Central memory CD8-positive, alpha-beta T cell (primary cell): ENCODE data around the gene AIF1L.

Experiments used
- ATAC-seq: fragments of 150-1000 bp; cut with Tn5 transposase; replicated peaks from 2 replicates; pipeline ENCODE4 v1.10.0; 2022; ENCODE audit warnings: mild to moderate bottlenecking, moderate FRiP score, moderate number of reproducible peaks; ENCODE audit not compliant: poor library complexity, severe bottlenecking; ENCODE audit errors: extremely low read depth
- DNase-seq, 2 donors: peaks; one replicate each; pipeline ENCODE4 v3.0.0; 2021; ENCODE audit warnings: low spot score in 2 of 2
- H3K27ac Mint-ChIP-seq: one replicate; pipeline ENCODE4 v1.8.0; 2022; ENCODE audit warnings: low read depth, mild to moderate bottlenecking, moderate library complexity, mixed read lengths
- H3K27me3 Mint-ChIP-seq: one replicate; pipeline ENCODE4 v1.8.0; 2022; ENCODE audit warnings: mixed read lengths
- H3K36me3 Mint-ChIP-seq: one replicate; pipeline ENCODE4 v1.8.0; 2022; ENCODE audit warnings: mild to moderate bottlenecking, moderate library complexity, mixed read lengths; ENCODE audit not compliant: insufficient read depth
- H3K4me1 Mint-ChIP-seq: one replicate; pipeline ENCODE4 v1.8.0; 2022; ENCODE audit warnings: mixed read lengths
- H3K4me3 Mint-ChIP-seq: one replicate; pipeline ENCODE4 v1.8.0; 2022; ENCODE audit warnings: mild to moderate bottlenecking, moderate library complexity, mixed read lengths
- H3K9me3 Mint-ChIP-seq: one replicate; pipeline ENCODE4 v1.8.0; 2022; ENCODE audit warnings: mixed read lengths

AIF1L gene

DNA sequence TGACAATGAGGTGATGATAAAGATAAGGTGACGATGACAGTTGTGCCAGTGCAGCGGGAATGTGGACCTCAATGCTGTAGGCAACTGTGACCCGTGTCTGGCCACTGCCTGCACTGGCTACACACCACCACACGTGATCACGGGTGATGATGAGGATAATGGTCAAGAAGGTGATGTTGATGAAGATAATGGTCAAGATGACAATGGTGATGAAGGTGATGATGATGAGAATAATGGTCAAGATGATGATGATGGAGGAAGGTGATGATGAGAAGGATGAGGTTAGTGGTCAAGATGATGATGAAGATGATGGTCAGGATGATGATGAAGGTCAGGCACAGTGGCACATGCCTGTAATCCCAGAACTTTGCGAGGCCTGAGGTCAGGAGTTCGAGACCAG, 30.7 kb upstream of the AIF1L start:
- no peak for DNase-seq
- ATAC-seq = no peak
- Mint-ChIP-seq H3K4me1 (no peaks in the 10 kb centered on the region), H3K4me3 (no peak overlapping the region), H3K27ac (no peak overlapping the region), H3K9me3 (no peaks in the 10 kb centered on the region), H3K27me3 (peaks cover 9% of the 10 kb centered on the region), H3K36me3 (no peaks in the 10 kb centered on the region)

DNA sequence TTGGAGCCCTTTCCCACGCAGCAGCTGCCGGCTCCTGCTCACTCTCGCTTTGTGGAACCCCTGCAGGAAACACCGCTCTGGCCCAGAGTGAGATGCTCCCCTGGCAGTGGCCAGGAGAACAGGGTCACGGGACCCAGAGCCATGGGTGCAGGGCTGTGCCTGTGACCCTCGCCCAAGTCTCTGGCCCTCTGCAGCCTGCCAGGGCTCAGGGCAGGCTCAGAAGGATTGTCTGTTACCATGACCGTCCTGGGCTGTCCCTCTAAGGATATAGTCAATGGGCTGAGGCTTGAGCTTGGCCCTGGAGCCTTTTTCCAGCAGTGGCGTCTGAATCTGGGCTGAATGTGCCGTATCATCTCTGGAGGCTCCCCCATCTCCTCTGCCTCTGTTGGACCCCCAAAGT, 28.7 kb upstream of the AIF1L start:
- no peak for ATAC-seq
- Mint-ChIP-seq H3K4me1 (no peaks in the 10 kb centered on the region), H3K27me3 (peaks cover 17% of the 10 kb centered on the region), H3K27ac (no peak overlapping the region), H3K9me3 (no peaks in the 10 kb centered on the region), H3K36me3 (no peaks in the 10 kb centered on the region), H3K4me3 (no peak overlapping the region)
- DNase-seq = no peak

- no peak overlapping the region for H3K4me3 Mint-ChIP-seq
- H3K4me1 Mint-ChIP-seq = no peaks in the 10 kb centered on the region
- DNase-seq (no peak), ATAC-seq (no peak)
- H3K27ac Mint-ChIP-seq = no peak overlapping the region
- no peaks in the 10 kb centered on the region for H3K9me3 Mint-ChIP-seq
- peaks cover 17% of the 10 kb centered on the region for H3K27me3 Mint-ChIP-seq
- H3K36me3 Mint-ChIP-seq = no peaks in the 10 kb centered on the region
Observed at GRCh38 chr9:131068076-131068816, 28.1 kb upstream of the AIF1L start.

DNA sequence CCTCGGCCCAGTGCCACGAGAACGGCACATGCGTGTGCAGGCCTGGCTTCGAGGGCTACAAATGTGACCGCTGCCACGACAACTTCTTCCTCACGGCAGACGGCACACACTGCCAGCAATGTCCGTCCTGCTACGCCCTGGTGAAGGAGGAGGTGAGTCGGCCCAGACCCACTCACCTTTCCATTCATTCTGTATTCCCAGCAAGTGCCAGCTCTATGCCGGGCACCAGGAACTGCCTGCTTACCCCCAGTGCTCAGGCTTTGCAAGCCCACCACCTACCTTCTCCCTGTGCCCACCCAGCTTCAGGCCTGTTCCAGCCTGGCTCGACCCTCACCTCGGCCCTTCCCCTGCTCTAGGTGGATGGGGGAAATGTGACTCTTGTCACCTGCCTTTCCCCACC, 26.6 kb upstream of the AIF1L start:
- H3K9me3 Mint-ChIP-seq = no peaks in the 10 kb centered on the region
- DNase-seq = no peak
- H3K36me3 Mint-ChIP-seq = no peaks in the 10 kb centered on the region
- no peaks in the 10 kb centered on the region for H3K4me1 Mint-ChIP-seq
- no peak for ATAC-seq
- H3K27ac Mint-ChIP-seq = no peak overlapping the region
- H3K4me3 Mint-ChIP-seq = no peak overlapping the region
- H3K27me3 Mint-ChIP-seq = peaks cover 17% of the 10 kb centered on the region

DNA sequence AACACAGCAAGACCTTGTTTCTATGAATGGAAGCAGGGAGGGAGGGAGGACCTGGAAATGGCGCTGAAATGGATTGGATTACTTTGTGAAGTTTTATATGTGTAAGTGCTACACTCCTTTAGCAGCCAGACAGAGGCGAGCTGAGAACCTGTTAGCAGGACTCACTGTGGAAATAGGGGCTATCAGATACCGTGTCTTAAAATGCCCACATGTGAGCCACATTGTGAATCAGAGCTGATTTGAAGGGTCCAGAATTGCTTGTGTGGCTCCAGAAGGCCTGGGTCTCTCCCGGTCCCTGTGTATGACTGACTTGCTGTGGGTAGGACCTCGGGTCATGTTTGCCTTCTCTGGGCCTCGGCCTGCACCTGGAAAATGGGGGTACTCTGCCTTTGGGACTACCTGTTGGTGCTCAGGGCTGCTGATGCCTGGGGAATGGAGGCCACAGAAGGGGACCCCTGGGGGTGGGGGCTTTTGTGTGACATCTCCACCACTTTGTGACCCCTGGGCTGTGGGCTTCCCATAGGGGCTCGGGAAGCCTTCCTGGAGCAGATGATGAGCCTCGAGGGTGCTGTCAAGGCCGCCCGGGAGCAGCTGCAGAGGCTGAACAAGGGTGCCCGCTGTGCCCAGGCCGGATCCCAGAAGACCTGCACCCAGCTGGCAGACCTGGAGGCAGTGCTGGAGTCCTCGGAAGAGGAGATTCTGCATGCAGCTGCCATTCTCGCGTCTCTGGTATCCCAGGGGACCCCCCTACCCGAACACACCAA, 24.0 kb upstream of the AIF1L start:
- Mint-ChIP-seq H3K4me3 (no peak overlapping the region), H3K36me3 (no peaks in the 10 kb centered on the region)

GRCh38 chr9:131072871-131073237, 23.5 kb upstream of the AIF1L start:
- H3K4me3 Mint-ChIP-seq = no peak overlapping the region
- no peak overlapping the region for H3K27ac Mint-ChIP-seq
- H3K9me3 Mint-ChIP-seq = no peaks in the 10 kb centered on the region
- H3K36me3 Mint-ChIP-seq = no peaks in the 10 kb centered on the region
- ATAC-seq (no peak), DNase-seq (no peak)
- H3K27me3 Mint-ChIP-seq = peaks cover 17% of the 10 kb centered on the region
- H3K4me1 Mint-ChIP-seq = no peaks in the 10 kb centered on the region

More for the DNA sequence above, 24.0 kb upstream of the AIF1L start:
- ATAC-seq (no peak), DNase-seq (no peak)
- H3K4me1 Mint-ChIP-seq = no peaks in the 10 kb centered on the region
- no peaks in the 10 kb centered on the region for H3K9me3 Mint-ChIP-seq
- H3K27me3 Mint-ChIP-seq = peaks cover 17% of the 10 kb centered on the region
- H3K27ac Mint-ChIP-seq = no peak overlapping the region

GRCh38 chr9:131076347-131077195, 19.8 kb upstream of the AIF1L start:
- ATAC-seq (no peak), DNase-seq (no peak)
- Mint-ChIP-seq H3K27me3 (peaks cover 9% of the 10 kb centered on the region), H3K9me3 (no peaks in the 10 kb centered on the region), H3K4me1 (no peaks in the 10 kb centered on the region), H3K36me3 (no peaks in the 10 kb centered on the region), H3K27ac (no peak overlapping the region), H3K4me3 (no peak overlapping the region)

DNA sequence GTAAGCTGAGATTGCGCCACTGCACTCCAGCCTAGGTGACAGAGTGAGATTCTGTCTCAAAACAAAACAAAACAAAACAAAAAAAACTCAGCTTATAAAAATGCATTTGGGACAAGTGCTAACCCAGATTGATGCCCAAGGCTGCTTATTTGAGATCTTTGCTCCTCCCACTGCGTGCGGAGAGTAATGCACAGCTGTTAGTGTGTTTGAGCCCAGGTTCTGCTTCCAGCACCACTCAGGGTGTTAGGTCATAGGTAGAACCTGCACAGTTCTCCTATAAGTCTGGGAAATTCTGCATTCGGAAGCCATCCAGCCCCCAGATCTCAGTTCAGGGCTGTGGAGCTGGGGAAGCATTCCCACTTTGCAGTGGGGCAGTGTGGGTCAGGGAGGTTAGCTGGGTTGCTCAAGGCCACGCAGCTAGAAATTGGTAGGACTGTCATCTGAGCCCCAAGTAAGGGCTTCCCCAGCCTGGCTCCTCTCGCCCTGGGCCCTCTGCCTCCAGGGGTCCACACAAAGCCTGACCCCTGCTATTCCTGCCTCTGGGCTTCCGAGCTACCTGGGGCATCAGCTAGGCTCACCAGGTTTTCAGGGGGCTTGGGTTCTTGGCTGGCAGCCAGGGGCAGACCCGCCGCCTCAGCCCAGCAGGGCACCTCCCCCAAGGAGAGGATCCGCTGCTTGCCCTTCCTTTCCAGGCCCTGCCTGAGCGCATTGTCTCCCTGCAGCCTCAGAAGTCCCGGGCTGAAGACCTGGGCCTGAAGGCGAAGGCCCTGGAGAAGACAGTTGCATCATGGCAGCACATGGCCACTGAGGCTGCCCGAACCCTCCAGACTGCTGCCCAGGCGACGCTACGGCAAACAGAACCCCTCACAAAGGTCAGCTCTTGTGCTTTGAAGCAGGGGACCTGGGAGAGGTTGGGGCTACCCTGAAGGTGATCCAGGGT, 17.6 kb upstream of the AIF1L start:
- no peak overlapping the region for H3K4me3 Mint-ChIP-seq
- no peaks in the 10 kb centered on the region for H3K4me1 Mint-ChIP-seq
- peaks cover 9% of the 10 kb centered on the region for H3K27me3 Mint-ChIP-seq
- DNase-seq = no peak
- no peak overlapping the region for H3K27ac Mint-ChIP-seq
- no peaks in the 10 kb centered on the region for H3K9me3 Mint-ChIP-seq
- H3K36me3 Mint-ChIP-seq = no peaks in the 10 kb centered on the region
- no peak for ATAC-seq

GRCh38 chr9:131080589-131080988, 15.7 kb upstream of the AIF1L start:
- Mint-ChIP-seq H3K4me3 (no peak overlapping the region), H3K27ac (no peak overlapping the region), H3K36me3 (no peaks in the 10 kb centered on the region), H3K4me1 (no peaks in the 10 kb centered on the region), H3K27me3 (peaks cover 19% of the 10 kb centered on the region), H3K9me3 (no peaks in the 10 kb centered on the region)
- no peak for DNase-seq
- ATAC-seq = no peak

DNA sequence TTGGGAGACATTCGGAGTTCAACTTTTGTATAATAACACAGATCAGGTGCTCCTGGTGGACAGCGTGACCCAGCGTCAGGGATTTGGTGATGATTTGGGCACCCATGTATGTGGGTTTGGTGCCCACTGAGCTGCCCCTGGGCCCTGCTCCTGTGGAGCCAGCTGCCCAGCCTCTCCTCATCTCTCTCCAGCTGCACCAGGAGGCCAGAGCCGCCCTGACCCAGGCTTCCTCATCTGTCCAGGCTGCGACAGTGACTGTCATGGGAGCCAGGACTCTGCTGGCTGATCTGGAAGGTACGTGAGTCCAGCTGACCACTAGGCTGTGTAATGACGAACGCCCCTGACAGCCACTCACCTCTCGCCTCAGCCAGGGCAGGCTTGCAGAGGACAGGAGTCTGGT, 14.5 kb upstream of the AIF1L start:
- ATAC-seq (no peak), DNase-seq (no peak)
- no peak overlapping the region for H3K27ac Mint-ChIP-seq
- H3K9me3 Mint-ChIP-seq = no peaks in the 10 kb centered on the region
- no peak overlapping the region for H3K4me3 Mint-ChIP-seq
- H3K36me3 Mint-ChIP-seq = no peaks in the 10 kb centered on the region
- peaks cover 20% of the 10 kb centered on the region for H3K27me3 Mint-ChIP-seq
- no peaks in the 10 kb centered on the region for H3K4me1 Mint-ChIP-seq

- peaks cover 31% of the 10 kb centered on the region for H3K27me3 Mint-ChIP-seq
Observed at GRCh38 chr9:131082774-131083512, 13.4 kb upstream of the AIF1L start.

More at GRCh38 chr9:131082774-131083512, 13.4 kb upstream of the AIF1L start:
- ATAC-seq (no peak), DNase-seq (no peak)
- H3K27ac Mint-ChIP-seq = no peak overlapping the region
- H3K4me3 Mint-ChIP-seq = no peak overlapping the region
- H3K36me3 Mint-ChIP-seq = no peaks in the 10 kb centered on the region
- H3K4me1 Mint-ChIP-seq = no peaks in the 10 kb centered on the region
- H3K9me3 Mint-ChIP-seq = no peaks in the 10 kb centered on the region
